K562 (cell line): ENCODE data around the gene ABHD17B.

Experiments used
- EP300 ChIP-seq: IDR thresholded peaks from 2 replicates; pipeline ENCODE4 v1.6.1; 2012; ENCODE audit warnings: low read length, improper control_type of control experiment
- RBBP5 ChIP-seq: fragments of 200-600 bp; sonication (generic); IDR thresholded peaks from 2 replicates; pipeline ENCODE4 v1.6.1; 2012; ENCODE audit warnings: borderline replicate concordance, mild to moderate bottlenecking, low read length, control low read depth, inconsistent platforms; ENCODE audit not compliant: insufficient read depth, poor library complexity, severe bottlenecking
- SIN3A ChIP-seq, 2 experiments: fragments of 150-350 bp in 1 of 2; IDR thresholded peaks; 2 replicates each; pipeline ENCODE4 v1.6.1; 2011 to 2016; ENCODE audit warnings: borderline replicate concordance in 2 of 2, low read depth in 2 of 2, low read length in 2 of 2, mild to moderate bottlenecking in 2 of 2, moderate library complexity in 2 of 2; ENCODE audit not compliant: control insufficient read depth in 1 of 2
- SMARCE1 ChIP-seq: fragments of 450-650 bp; IDR thresholded peaks from 2 replicates; pipeline ENCODE4 v1.7.1; 2016; ENCODE audit warnings: mild to moderate bottlenecking
- ZKSCAN8 ChIP-seq: fragments of 200-800 bp; sonication (Bioruptor generic); IDR thresholded peaks from 2 replicates; pipeline ENCODE4 v1.6.1; 2016; ENCODE audit warnings: missing genetic modification characterization, missing compliant biosample characterization

GRCh38 chr9:71876829-71877228, 34.2 kb downstream of the ABHD17B start:
- TF ChIP-seq ZKSCAN8 (CRISPR knock-in tag) (no peak), EP300 (no peak), RBBP5 (no peak), SIN3A (IDR thresholded peaks at IDR 0.05; ENCODE audit: borderline replicate concordance in 2 of 2, control insufficient read depth in 1 of 2, low read depth in 2 of 2, low read length in 2 of 2) (no peak), SMARCE1 (no peak)
